Natural killer cell treated with Interleukin-12 subunit alpha and Interleukin-12 subunit beta and Interleukin-15 and Interleukin-18, amount 100 ng/mL, for 72 hours (primary cell): ENCODE results near the gene XBP1. TPM values are rescaled to one million over a fixed set of nuclear protein-coding genes. Genes with fewer than 3 reads are reported as not detected.

ENCODE experiments used
- ATAC-seq, 2 donors: fragments of 150-1000 bp; cut with Tn5 transposase in 1 of 2; sonication (Bioruptor Pico), chemical (Tn5 transposase) in 1 of 2; 2 replicates each; pipeline ENCODE4 v1.10.0; 2021
- DNase-seq: peaks from one replicate; pipeline ENCODE4 v3.0.0; 2022; ENCODE audit warnings: low spot score
- H3K27ac Mint-ChIP-seq, 2 donors: 1 replicate in 1 of 2; 2 replicates in 1 of 2; pipeline ENCODE4 v1.8.0; 2022; ENCODE audit warnings: mixed read lengths in 2 of 2, mild to moderate bottlenecking in 1 of 2, moderate library complexity in 1 of 2
- H3K27me3 Mint-ChIP-seq, 2 donors: 1 replicate in 1 of 2; 2 replicates in 1 of 2; pipeline ENCODE4 v1.8.0; 2022; ENCODE audit warnings: mixed read lengths in 2 of 2
- H3K36me3 Mint-ChIP-seq: one replicate; pipeline ENCODE4 v1.8.0; 2022; ENCODE audit warnings: mixed read lengths
- H3K4me1 Mint-ChIP-seq, 2 donors: 1 replicate in 1 of 2; 2 replicates in 1 of 2; pipeline ENCODE4 v1.8.0; 2022; ENCODE audit warnings: low read depth in 2 of 2, mixed read lengths in 2 of 2, mild to moderate bottlenecking in 1 of 2
- H3K4me3 Mint-ChIP-seq: one replicate; pipeline ENCODE4 v1.8.0; 2022; ENCODE audit warnings: mixed read lengths
- H3K9me3 Mint-ChIP-seq: 2 replicates; pipeline ENCODE4 v1.8.0; 2022; ENCODE audit warnings: mixed read lengths
- total RNA-seq, 2 donors: library from RNA; stranded (reverse); gene quantifications; one replicate each; pipeline ENCODE4 v1.2.3, GENCODE V29; 2022

XBP1 gene
- total RNA-seq, 2 donors from 2014 or later, result 287 to 560 TPM

DNA sequence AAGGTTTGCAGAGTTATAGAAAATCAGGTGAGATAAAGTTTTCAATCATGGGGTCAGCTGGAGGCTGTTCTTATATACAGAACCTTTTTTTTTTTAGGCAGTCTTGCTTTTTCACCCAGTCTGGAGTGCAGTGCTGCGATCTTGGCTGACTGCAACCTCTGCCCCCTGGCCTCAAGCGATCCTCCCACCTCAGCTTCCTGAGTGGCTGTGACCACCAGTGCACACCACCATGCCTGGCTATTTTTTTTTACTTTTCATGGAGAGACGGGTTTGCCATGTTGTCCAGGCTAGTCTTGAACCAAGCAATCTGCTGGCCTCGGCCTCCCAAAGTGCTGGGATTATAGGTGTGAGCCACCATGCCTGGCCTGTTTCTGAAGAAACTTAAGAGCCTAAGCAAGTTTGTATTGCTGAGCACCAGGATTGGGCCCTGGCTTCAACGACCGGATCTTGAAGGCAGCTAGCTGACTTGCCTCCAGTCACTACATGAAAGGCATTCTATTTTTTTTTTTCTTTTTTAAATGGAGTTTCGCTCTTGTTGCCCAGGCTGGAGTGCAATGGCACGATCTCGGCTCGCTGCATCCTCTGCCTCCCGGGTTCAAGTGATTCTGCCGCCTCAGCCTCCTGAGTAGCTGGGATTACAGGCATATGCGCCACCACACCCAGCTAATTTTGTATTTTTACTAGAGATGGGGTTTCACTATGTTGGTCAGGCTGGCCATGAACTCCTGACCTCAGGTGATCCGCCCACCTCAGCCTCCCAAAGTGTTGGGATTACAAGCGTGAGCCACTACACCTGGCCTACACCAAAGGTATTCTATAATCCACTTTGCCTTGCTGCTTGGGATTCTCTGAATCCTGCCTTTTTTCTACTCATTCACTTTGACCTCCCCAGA, 7.6 kb downstream of the XBP1 start:
- Mint-ChIP-seq H3K4me3 (peak overlapping the region; percentile 47), H3K27ac (peak overlapping the region; percentile 92 to 98), H3K9me3 (no peaks in the 10 kb centered on the region), H3K4me1 (peaks cover 56 to 58% of the 10 kb centered on the region in 2 donors), H3K36me3 (peaks cover 30% of the 10 kb centered on the region), H3K27me3 (no peaks in the 10 kb centered on the region)
- DNase-seq (no peak), ATAC-seq (peak; percentile 54 to 70)

DNA sequence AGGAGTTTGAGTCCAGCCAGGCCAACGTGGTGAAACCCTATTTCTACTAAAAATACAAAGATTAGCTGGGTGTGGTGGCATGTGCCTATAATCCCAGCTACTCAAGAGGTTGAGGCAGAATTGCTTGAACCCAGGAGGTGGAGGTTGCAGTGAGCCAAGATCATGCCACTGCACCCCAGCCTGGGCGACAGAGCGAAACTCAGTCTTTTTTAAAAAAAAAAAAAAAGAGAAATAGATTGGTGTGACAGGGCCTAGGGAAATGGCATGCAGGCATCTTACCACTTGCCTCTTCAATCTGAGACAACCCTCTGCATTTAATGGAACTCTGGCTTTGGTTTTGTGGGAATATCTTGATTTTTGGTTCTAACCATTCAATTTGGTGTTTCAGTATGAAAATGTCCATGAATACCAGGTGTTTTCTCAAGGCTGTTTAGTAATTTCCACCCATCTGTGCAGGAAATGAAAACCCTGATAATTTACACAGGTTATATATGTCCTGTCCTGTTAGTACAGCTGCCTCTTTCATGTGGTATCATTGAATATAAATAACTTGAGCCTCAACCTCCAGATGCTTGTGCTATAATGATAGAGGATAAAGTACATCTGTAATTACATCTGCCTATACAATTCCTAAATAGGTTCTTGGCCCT, 8.4 kb downstream of the XBP1 start:
- H3K27ac Mint-ChIP-seq, result peak overlapping the region; percentile 92 to 98
- H3K9me3 Mint-ChIP-seq, result no peaks in the 10 kb centered on the region
- no peak for DNase-seq
- peak overlapping the region; percentile 47 for H3K4me3 Mint-ChIP-seq
- ATAC-seq, result peak; percentile 4 to 62
- H3K36me3 Mint-ChIP-seq, result peaks cover 27% of the 10 kb centered on the region
- H3K27me3 Mint-ChIP-seq, result no peaks in the 10 kb centered on the region
- peaks cover 53 to 58% of the 10 kb centered on the region in 2 donors for H3K4me1 Mint-ChIP-seq

DNA sequence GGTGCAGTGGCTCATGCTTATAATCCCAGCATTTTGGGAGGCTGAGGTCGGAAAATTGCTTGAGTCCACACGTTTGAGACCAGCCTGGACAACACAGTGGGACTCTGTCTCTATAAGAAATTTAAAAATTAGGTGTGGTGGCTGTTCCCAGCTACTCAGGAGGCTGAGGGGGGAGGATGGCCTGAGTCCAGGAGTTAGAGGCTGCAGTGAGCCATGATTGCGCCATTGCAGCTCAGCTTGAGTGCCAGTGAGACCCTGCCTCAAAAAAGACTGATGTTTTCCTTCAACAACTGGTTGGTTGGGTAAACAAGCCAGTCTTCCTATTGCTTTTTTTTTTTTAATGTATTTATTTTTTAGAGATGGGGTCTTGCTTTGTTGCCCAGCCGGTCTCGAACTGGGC, 9.2 kb downstream of the XBP1 start:
- no peak overlapping the region for H3K4me3 Mint-ChIP-seq
- no peak for ATAC-seq
- H3K36me3 Mint-ChIP-seq, result peaks cover 25% of the 10 kb centered on the region
- peaks cover 45 to 54% of the 10 kb centered on the region in 2 donors for H3K4me1 Mint-ChIP-seq
- DNase-seq, result no peak
- H3K27ac Mint-ChIP-seq, result peak overlapping the region; percentile 78 to 92
- H3K9me3 Mint-ChIP-seq, result no peaks in the 10 kb centered on the region
- H3K27me3 Mint-ChIP-seq, result no peaks in the 10 kb centered on the region

DNA sequence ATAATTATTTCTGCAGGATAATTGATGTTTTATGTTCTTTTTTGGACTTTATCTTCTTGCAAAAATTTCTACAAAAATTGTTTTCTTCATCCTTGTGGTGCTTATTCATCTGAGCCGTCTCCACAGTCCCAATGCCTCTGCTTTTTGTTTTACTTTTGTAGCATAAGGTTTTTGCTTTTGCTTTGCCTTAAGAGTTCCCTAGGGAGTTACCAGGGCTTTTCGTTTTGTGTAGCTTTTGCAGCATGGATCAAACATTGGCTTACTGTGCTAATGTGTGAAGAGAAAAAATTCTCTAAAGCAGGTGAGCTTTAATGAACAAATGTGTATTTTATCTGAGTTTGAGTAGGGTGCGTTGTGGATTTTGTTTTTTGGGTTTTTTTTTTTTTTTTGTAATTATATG, 11.8 kb downstream of the XBP1 start:
- Mint-ChIP-seq H3K4me3 (no peak overlapping the region), H3K27ac (no peak overlapping the region)

DNA sequence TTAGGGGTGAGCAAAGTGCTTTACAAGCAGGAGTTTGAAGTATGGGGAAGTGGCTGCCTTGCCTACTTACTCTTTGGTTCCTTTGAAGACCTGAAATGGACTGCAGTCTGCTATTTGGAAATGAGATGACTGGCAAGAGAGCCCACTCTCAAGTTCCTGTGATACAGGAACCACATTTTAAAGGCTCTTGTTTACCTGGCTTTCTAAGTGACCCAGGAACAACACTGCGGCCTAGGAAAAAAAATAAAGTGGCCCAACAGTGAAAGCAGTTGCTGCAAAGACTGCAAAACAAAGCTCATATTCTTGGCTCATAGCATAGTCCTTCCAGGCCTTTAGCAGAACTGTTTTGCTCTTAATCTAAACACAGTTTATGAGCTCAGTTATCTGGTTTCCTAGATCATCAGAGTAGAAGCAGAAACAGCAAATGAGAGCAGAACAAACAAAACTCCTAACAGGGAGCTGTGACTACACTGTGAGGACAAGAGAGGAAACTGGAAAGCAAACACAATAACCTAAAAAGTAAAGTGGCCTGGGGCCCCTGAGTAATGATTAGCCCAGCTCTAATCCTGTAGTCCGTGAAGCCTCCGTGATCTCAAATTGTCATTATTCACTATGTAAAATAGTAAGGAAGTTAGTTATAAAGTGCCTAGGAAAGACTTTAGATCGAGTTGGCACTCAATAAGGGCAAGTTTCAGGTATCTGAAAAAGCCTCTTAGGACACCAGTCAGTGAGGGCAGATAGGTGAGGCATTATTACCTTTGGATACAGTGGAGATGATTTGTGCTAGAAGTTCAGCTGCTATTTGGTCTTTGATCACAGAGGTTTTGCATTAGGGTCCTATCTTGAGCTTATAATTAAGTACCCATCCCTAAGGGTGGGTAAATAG, 16.3 kb downstream of the XBP1 start:
- Mint-ChIP-seq H3K27ac (peak overlapping the region in 1 of 2 donors; percentile 28), H3K36me3 (peaks cover 25% of the 10 kb centered on the region), H3K9me3 (no peaks in the 10 kb centered on the region), H3K27me3 (no peaks in the 10 kb centered on the region), H3K4me3 (no peak overlapping the region), H3K4me1 (peaks cover 17 to 23% of the 10 kb centered on the region in 2 donors)
- DNase-seq (no peak), ATAC-seq (no peak)

More for the DNA sequence above, 11.8 kb downstream of the XBP1 start:
- Mint-ChIP-seq H3K27me3 (no peaks in the 10 kb centered on the region), H3K36me3 (peaks cover 20% of the 10 kb centered on the region), H3K9me3 (no peaks in the 10 kb centered on the region), H3K4me1 (peaks cover 28 to 38% of the 10 kb centered on the region in 2 donors)
- DNase-seq, result no peak
- no peak for ATAC-seq

DNA sequence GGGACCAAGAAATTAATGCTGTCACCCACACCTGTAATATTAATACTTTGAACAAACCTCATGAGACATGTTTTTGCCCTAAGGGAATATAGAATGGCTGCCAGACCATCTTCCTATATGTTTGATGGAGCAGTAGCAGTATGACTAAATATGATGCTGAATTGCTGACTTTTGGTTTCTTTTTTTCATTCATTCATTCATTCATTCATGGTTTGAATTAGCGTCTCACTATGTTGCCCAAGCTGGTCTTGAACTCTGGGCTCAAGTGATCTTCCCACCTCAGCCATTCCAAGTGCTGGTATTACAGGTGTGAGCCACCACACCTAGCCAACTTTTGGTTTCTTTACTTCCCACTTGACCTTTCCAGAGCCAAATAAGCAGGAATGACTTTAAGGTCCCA, 20.1 kb downstream of the XBP1 start:
- no peaks in the 10 kb centered on the region for H3K9me3 Mint-ChIP-seq
- H3K4me1 Mint-ChIP-seq, result peaks cover 24 to 32% of the 10 kb centered on the region in 2 donors
- H3K27ac Mint-ChIP-seq, result no peak overlapping the region
- DNase-seq (no peak), ATAC-seq (no peak)
- peaks cover 11% of the 10 kb centered on the region for H3K36me3 Mint-ChIP-seq
- no peak overlapping the region for H3K4me3 Mint-ChIP-seq
- no peaks in the 10 kb centered on the region for H3K27me3 Mint-ChIP-seq

DNA sequence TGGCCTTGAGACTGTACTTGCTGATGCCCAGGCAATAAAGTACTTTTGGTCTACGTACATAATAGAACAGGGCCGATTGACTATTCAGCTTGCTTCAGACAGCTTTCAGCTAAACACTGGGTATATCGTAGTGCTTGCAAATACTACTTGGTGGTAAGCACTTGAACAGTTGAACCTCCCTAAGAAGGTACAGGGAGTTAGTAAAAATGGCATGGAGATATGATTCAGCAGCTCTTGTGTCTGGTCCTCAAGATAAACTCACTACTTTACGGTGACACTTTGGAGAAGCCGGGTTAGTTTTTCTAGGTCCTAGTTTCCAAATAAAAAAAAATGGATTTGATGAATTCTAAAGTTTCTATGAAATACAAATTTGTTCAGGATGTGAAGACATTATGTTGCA, 20.5 kb downstream of the XBP1 start:
- peaks cover 28 to 34% of the 10 kb centered on the region in 2 donors for H3K4me1 Mint-ChIP-seq
- H3K9me3 Mint-ChIP-seq, result no peaks in the 10 kb centered on the region
- H3K4me3 Mint-ChIP-seq, result no peak overlapping the region
- peak overlapping the region in 1 of 2 donors; percentile 48 for H3K27ac Mint-ChIP-seq
- peaks cover 12% of the 10 kb centered on the region for H3K36me3 Mint-ChIP-seq
- ATAC-seq (no peak), DNase-seq (no peak)
- no peaks in the 10 kb centered on the region for H3K27me3 Mint-ChIP-seq

DNA sequence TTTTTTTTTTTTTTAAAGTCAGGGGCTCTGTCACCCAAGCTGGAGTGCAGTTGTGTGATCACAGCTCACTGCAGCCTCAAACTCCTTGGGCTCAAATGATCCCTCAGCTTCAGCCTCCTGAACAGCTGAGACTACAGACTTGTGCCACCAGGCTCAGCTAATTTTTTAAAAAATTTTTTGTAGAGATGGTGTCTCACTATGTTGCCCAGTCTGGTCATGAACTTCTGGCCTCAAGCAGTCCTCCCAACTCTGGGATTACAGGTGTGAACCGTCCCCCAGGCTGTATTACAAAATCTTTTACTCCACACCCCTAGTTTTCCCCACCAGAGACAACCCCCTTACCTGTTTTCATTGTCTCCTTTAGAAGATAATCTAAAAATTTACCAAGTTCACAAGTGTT, 26.0 kb downstream of the XBP1 start:
- ATAC-seq, result no peak
- H3K27me3 Mint-ChIP-seq, result no peaks in the 10 kb centered on the region
- H3K9me3 Mint-ChIP-seq, result no peaks in the 10 kb centered on the region
- DNase-seq, result no peak
- H3K36me3 Mint-ChIP-seq, result peaks cover 15% of the 10 kb centered on the region
- H3K4me1 Mint-ChIP-seq, result peaks cover 30 to 33% of the 10 kb centered on the region in 2 donors
- peak overlapping the region; percentile 97 for H3K27ac Mint-ChIP-seq
- H3K4me3 Mint-ChIP-seq, result peak overlapping the region; percentile 98

DNA sequence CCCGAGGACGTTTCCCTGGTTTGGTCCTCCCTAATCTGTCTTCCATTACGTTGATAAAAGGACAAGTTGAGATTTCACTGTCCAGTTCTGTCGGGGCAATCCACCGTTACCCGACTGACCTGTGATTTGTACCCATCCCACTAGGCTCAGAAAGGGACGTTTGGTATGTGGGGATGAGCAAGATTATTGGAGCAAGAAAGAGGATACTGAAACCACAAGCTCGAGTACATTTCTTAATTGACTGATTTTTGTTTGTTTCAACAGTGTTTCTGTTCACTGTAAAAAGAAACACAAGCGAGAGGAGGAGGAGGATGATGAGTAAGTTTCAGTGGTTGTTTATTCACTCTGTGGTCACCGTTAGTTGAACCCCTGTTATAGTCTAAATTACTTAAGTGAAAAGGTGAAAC, 26.9 kb downstream of the XBP1 start:
- peaks cover 30% of the 10 kb centered on the region in 2 donors for H3K4me1 Mint-ChIP-seq
- peak overlapping the region; percentile 98 for H3K4me3 Mint-ChIP-seq
- DNase-seq (no peak), ATAC-seq (peak; percentile 60 to 66)
- H3K36me3 Mint-ChIP-seq, result peaks cover 15% of the 10 kb centered on the region
- H3K27me3 Mint-ChIP-seq, result no peaks in the 10 kb centered on the region
- no peaks in the 10 kb centered on the region for H3K9me3 Mint-ChIP-seq
- H3K27ac Mint-ChIP-seq, result peak overlapping the region; percentile 97

DNA sequence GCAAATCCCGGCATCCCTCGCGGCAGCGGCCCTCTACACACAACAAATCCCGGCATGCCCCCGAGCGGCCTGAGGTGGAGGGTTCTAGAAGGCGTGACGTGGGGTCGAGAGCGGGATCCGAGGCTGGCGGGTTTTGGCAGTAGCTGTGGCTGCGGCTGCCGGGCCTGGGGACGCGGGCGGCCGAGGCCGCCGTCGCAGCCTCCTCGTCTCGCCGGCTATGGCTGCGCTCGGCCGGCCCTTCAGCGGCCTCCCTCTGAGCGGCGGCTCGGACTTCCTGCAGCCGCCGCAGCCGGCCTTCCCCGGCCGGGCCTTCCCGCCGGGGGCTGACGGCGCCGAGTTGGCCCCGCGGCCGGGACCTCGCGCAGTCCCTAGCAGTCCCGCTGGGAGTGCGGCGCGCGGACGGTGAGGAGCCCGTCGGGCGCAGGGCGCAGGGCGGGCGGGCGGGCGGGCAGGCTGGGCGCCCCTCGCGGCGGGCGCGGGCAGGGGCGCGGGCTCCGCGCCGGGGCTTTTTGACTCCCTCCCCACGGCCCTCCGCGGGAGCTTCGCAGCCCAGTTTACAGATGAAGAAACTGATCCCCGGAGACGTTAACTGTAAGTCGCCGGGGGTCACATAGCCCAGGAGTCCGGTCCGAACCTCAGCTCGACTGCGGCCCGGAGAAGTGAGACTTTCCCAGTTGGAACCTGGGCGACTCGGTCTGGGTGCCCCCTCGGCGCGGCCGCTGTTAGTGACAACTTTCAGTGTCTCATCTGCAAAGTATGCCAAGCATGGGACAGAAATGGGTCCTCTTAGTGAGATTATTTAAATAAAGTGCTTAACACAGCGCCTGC, 27.5 kb downstream of the XBP1 start, which contains the start of gene CCDC117:
Gene CCDC117 (plus strand): TSS at position 63 of the 828 bp plus-strand sequence. CDS start 155 bp downstream, at position 218.
- peak; percentile 95 to 96 for ATAC-seq
- peak within 1 kb of the TSS; percentile 97 for H3K27ac Mint-ChIP-seq
- no peaks in the 10 kb centered on the region for H3K9me3 Mint-ChIP-seq
- peak within 1 kb of the TSS; percentile 98 for H3K4me3 Mint-ChIP-seq
- H3K36me3 Mint-ChIP-seq, result peaks cover 15% of the 10 kb centered on the region
- H3K4me1 Mint-ChIP-seq, result peaks cover 27 to 30% of the 10 kb centered on the region in 2 donors
- peak; percentile 95 for DNase-seq
- no peaks in the 10 kb centered on the region for H3K27me3 Mint-ChIP-seq

DNA sequence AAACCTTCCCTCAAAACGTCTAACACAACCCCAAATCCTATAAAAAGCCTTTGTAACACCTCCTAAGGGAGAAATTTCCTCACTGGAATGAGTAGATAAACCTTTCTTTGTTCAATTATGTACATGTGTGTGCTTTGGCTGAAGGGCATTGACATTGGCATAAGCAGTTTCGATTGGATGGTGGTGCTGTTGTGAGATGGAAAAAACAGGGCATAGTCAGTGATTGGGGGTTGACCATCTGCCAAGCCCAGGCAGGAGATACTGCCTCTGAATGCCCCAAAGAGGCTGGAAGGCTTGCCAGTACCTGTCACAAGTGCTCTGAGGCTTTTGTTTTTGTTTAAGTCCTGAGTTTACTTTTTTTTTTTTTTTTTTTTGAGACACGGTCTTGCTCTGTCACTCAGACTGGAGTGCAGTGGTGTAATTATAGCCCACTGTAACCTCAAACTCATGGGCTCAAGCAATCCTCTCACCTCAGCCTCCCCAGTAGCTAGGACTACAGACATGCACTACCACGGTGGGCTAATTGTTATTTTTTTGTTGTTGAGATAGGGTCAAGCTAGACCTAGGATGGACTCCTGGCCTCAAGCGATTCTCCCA, 29.1 kb downstream of the XBP1 start:
- Mint-ChIP-seq H3K27ac (no peak overlapping the region), H3K4me3 (no peak overlapping the region), H3K36me3 (peaks cover 15% of the 10 kb centered on the region), H3K4me1 (peaks cover 25 to 30% of the 10 kb centered on the region in 2 donors), H3K27me3 (no peaks in the 10 kb centered on the region), H3K9me3 (no peaks in the 10 kb centered on the region)
- ATAC-seq, result no peak
- DNase-seq, result no peak

DNA sequence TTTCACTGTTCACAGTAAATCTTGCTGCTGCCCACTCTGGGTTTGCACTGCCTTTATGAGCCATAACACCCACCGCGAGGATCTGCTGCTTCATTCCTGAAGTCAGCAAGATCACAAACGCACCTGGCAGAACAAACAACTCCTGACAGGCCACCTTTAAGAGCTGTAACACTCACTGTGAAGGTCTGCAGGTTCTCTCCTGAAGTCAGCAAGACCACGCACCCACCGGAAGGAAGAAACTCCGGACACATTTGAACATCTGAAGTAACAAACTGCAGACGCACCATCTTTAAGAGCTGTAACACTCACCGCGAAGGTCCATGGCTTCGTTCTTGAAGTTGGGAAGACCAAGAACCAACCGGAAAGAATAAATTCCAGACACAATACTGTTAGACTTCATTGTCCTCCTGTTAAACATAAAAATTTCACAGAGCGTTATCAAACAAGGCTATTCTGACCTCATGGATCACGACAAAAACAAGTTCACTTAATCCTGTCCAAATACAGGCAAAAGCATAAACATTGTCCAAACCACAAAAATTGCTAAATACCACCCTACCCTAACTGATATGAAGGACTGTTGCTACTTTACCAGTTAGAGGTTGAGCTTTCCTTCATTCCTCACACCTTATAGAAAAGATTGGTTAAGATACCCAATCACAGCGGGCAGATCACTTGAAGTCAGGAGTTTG, 30.8 kb downstream of the XBP1 start:
- Mint-ChIP-seq H3K27me3 (no peaks in the 10 kb centered on the region), H3K4me3 (no peak overlapping the region), H3K4me1 (peaks cover 16% of the 10 kb centered on the region in 2 donors), H3K9me3 (no peaks in the 10 kb centered on the region), H3K36me3 (peaks cover 11% of the 10 kb centered on the region), H3K27ac (no peak overlapping the region)
- no peak for DNase-seq
- ATAC-seq, result no peak
